IPS DF 6.9 (cell line): ENCODE data around the gene PDE4D.

ENCODE experiments used
- DNase-seq: peaks from one replicate; pipeline ENCODE4 v3.0.0-alpha.2; 2013; ENCODE audit warnings: low read depth, low spot score
- H3K27ac ChIP-seq: one replicate; pipeline ENCODE4 v1.5.1; 2013; ENCODE audit warnings: low read length, control low read depth
- H3K27me3 ChIP-seq: 2 replicates; pipeline ENCODE4 v1.6.1; 2013; ENCODE audit warnings: mild to moderate bottlenecking, low read length; ENCODE audit not compliant: control insufficient read depth, insufficient read depth
- H3K36me3 ChIP-seq: 2 replicates; pipeline ENCODE4 v1.6.1; 2013; ENCODE audit warnings: low read length; ENCODE audit not compliant: control insufficient read depth, insufficient read depth
- H3K4me1 ChIP-seq: 2 replicates; pipeline ENCODE4 v1.6.1; 2013; ENCODE audit warnings: low read length; ENCODE audit not compliant: control insufficient read depth, insufficient read depth
- H3K4me3 ChIP-seq: 2 replicates; pipeline ENCODE4 v1.5.1; 2013; ENCODE audit warnings: mild to moderate bottlenecking, low read length
- H3K9me3 ChIP-seq: 2 replicates; pipeline ENCODE4 v1.6.1; 2013; ENCODE audit warnings: low read length, inconsistent platforms; ENCODE audit not compliant: control insufficient read depth, insufficient read depth
- WGBS: extraction: QIAGEN DNeasy Blood & Tissue Kit; methylation state at CpG from one replicate; pipeline ENCODE4 v1.1.7; 2013; ENCODE audit warnings: mixed read lengths, missing lambda C conversion rate; ENCODE audit not compliant: insufficient read length, insufficient coverage; 5-methylcytosine and 5-hydroxymethylcytosine counted together

PDE4D gene

GRCh38 chr5:59161221-59162105 is 732.1 kb downstream of the PDE4D start:
- no peak for DNase-seq
- no peaks in the 10 kb centered on the region for H3K4me1 ChIP-seq
- no peak overlapping the region for H3K27ac ChIP-seq
- H3K27me3 ChIP-seq = no peaks in the 10 kb centered on the region
- H3K9me3 ChIP-seq = no peaks in the 10 kb centered on the region
- no peaks in the 10 kb centered on the region for H3K36me3 ChIP-seq
- H3K4me3 ChIP-seq = no peak overlapping the region
- WGBS = no CpG with 5 or more reads among the region's 9 CpGs

- DNase-seq = no peak
- Histone ChIP-seq H3K27me3 (no peaks in the 10 kb centered on the region), H3K36me3 (no peaks in the 10 kb centered on the region), H3K4me3 (no peak overlapping the region), H3K27ac (no peak overlapping the region), H3K9me3 (no peaks in the 10 kb centered on the region), H3K4me1 (no peaks in the 10 kb centered on the region)
- WGBS = no CpG with 5 or more reads among the region's 2 CpGs
Observed at GRCh38 chr5:59158637-59159391, 734.7 kb downstream of the PDE4D start.

GRCh38 chr5:59158165-59158564 is 735.4 kb downstream of the PDE4D start:
- no peaks in the 10 kb centered on the region for H3K27me3 ChIP-seq
- no CpG with 5 or more reads among the region's 2 CpGs for WGBS
- DNase-seq = no peak
- H3K27ac ChIP-seq = no peak overlapping the region
- H3K9me3 ChIP-seq = no peaks in the 10 kb centered on the region
- no peaks in the 10 kb centered on the region for H3K36me3 ChIP-seq
- H3K4me1 ChIP-seq = no peaks in the 10 kb centered on the region
- no peak overlapping the region for H3K4me3 ChIP-seq

GRCh38 chr5:59157068-59157467 is 736.5 kb downstream of the PDE4D start:
- Histone ChIP-seq H3K36me3 (no peaks in the 10 kb centered on the region), H3K9me3 (no peaks in the 10 kb centered on the region)
- no CpG with 5 or more reads among the region's 4 CpGs for WGBS

GRCh38 chr5:59152701-59153245 is 740.8 kb downstream of the PDE4D start:
- Histone ChIP-seq H3K27me3 (no peaks in the 10 kb centered on the region), H3K9me3 (no peaks in the 10 kb centered on the region), H3K4me3 (no peak overlapping the region), H3K27ac (no peak overlapping the region), H3K4me1 (no peaks in the 10 kb centered on the region), H3K36me3 (no peaks in the 10 kb centered on the region)
- no peak for DNase-seq
- no CpG with 5 or more reads among the region's 2 CpGs for WGBS

More at GRCh38 chr5:59157068-59157467, 736.5 kb downstream of the PDE4D start:
- Histone ChIP-seq H3K4me1 (no peaks in the 10 kb centered on the region), H3K27ac (no peak overlapping the region), H3K27me3 (no peaks in the 10 kb centered on the region), H3K4me3 (no peak overlapping the region)
- DNase-seq = no peak

GRCh38 chr5:59151162-59151889 is 742.2 kb downstream of the PDE4D start:
- Histone ChIP-seq H3K4me3 (no peak overlapping the region), H3K36me3 (no peaks in the 10 kb centered on the region), H3K9me3 (no peaks in the 10 kb centered on the region), H3K27ac (no peak overlapping the region), H3K4me1 (no peaks in the 10 kb centered on the region), H3K27me3 (no peaks in the 10 kb centered on the region)
- WGBS = no CpG with 5 or more reads among the region's 3 CpGs
- no peak for DNase-seq

GRCh38 chr5:59149827-59150226 is 743.7 kb downstream of the PDE4D start:
- no peaks in the 10 kb centered on the region for H3K9me3 ChIP-seq
- no peaks in the 10 kb centered on the region for H3K4me1 ChIP-seq
- H3K36me3 ChIP-seq = no peaks in the 10 kb centered on the region
- no peaks in the 10 kb centered on the region for H3K27me3 ChIP-seq
- H3K27ac ChIP-seq = no peak overlapping the region
- WGBS = no CpG with 5 or more reads among the region's 1 CpG
- no peak overlapping the region for H3K4me3 ChIP-seq
- no peak for DNase-seq

GRCh38 chr5:59149271-59149670 is 744.3 kb downstream of the PDE4D start:
- WGBS = no CpG with 5 or more reads among the region's 4 CpGs
- Histone ChIP-seq H3K27me3 (no peaks in the 10 kb centered on the region), H3K27ac (no peak overlapping the region), H3K9me3 (no peaks in the 10 kb centered on the region), H3K4me3 (no peak overlapping the region), H3K36me3 (no peaks in the 10 kb centered on the region), H3K4me1 (no peaks in the 10 kb centered on the region)
- no peak for DNase-seq

- DNase-seq = no peak
- Histone ChIP-seq H3K4me1 (no peaks in the 10 kb centered on the region), H3K27me3 (no peaks in the 10 kb centered on the region), H3K27ac (no peak overlapping the region), H3K4me3 (no peak overlapping the region; the same call in 1 of the 2 replicates), H3K9me3 (no peaks in the 10 kb centered on the region), H3K36me3 (no peaks in the 10 kb centered on the region)
- no CpG with 5 or more reads among the region's 3 CpGs for WGBS
Observed at GRCh38 chr5:59146729-59147128, 746.8 kb downstream of the PDE4D start.

GRCh38 chr5:59143926-59144333 is 749.6 kb downstream of the PDE4D start:
- no peak overlapping the region for H3K27ac ChIP-seq
- no peaks in the 10 kb centered on the region for H3K36me3 ChIP-seq
- no peak for DNase-seq
- H3K4me1 ChIP-seq = no peaks in the 10 kb centered on the region
- WGBS = no CpG with 5 or more reads among the region's 3 CpGs
- H3K27me3 ChIP-seq = no peaks in the 10 kb centered on the region
- H3K9me3 ChIP-seq = no peaks in the 10 kb centered on the region
- no peak overlapping the region for H3K4me3 ChIP-seq
